Measurements from ENCODE around the gene IRAK4. TPM values are rescaled to one million over a fixed set of nuclear protein-coding genes. Genes with fewer than 3 reads are reported as not detected.
"Not testable (repeated sequence)": the region's sequence is repeated elsewhere in the genome, so short reads cannot be mapped to it uniquely, and the experiment has no call there.

The IRAK4 gene
- total RNA-seq (2014; rRNA removed; shearing (Covaris generic)): 17.5 and 32.2 TPM in 2 replicates

GRCh38 chr12:43758728-43759563, at the start of gene IRAK4, which contains the start of gene PUS7L:
TSS of gene IRAK4 (plus strand) at chr12:43758951. CDS start at chr12:43768112, 9,161 bp downstream.
TSS of gene PUS7L (minus strand) at chr12:43758790. CDS start at chr12:43755245, 3,545 bp downstream.
- DNase-seq (ENCODE audit: low read depth): peak; percentile 97

DNA sequence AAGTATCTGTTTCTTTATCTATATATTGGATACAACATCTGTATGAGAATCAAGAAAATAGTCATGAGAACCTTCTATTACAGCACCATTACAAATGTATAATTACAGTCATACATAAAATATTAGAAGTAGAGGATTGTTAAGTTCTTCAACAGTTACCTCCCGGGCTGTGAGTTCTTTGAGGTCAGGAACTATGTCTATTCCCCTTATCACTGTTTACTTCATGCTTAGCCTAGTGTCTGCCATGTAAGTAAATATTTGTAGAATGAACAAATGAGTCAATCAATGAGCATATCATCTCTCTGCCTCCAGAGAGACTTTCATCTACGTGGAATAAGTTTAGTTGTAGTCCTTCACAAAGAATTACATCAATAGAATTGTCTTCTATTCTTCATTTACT, 47.4 kb upstream of the IRAK4 start:
- DNase-seq (ENCODE audit: low read depth): no peak

DNA sequence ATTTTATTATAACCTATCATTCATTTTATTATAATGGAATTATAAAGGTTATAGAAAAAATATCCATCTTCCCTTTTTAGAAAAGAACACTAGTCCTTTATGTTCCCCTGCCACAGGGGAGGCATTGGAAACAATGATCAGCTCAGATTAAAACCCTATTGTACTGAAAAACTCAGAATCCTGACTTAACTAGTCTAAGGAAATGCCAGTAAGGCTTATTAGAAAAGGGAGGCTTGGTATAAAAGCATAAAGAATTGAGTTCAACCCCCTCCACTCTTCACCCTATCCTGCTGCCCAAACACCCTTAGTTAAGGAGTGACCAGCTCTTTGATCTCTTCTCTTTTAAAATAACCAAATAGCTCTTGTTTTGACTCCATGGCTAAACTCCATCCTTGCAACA, 36.1 kb upstream of the IRAK4 start:
- DNase-seq (ENCODE audit: low read depth): no peak

GRCh38 chr12:43723134-43723533, 35.6 kb upstream of the IRAK4 start:
- no peak for DNase-seq (ENCODE audit: low read depth)

DNA sequence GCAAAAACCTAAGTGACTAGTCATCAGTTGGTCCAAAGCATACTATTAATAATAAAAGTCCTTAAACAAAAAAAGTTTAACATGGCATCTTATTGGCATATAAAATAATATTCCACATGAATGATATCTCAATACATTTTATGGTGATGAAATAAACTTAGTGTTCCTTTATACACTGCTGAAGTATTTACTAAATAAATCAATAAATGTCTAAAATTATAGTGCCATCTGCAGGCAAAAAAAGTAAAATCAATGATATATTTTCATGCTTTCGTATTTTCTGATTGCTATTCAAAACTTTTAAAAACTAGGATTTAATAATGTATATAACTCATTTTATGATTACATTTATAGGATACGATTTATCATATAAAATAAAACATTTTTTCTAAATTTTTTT, 30.6 kb upstream of the IRAK4 start:
- no peak for DNase-seq (ENCODE audit: low read depth)

DNA sequence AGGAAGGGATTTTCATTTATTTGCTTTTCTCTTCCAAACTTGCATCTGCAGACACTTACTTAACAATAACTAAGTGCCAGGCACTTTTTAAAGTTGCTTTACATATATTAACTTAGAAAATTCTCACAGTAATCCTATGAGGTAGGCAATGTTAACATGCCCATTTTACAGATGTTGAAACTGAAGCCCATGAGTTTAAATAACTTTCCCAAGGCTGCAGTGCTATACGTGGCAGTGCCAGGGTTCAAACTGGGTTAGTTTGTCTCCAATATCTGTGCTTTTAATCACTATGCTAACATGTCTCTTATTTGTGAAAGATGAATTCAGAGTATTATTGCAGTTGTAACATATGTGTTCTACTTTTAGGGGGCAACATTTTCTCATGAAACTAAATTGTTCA, 30.1 kb upstream of the IRAK4 start:
- no peak for DNase-seq (ENCODE audit: low read depth)

DNA sequence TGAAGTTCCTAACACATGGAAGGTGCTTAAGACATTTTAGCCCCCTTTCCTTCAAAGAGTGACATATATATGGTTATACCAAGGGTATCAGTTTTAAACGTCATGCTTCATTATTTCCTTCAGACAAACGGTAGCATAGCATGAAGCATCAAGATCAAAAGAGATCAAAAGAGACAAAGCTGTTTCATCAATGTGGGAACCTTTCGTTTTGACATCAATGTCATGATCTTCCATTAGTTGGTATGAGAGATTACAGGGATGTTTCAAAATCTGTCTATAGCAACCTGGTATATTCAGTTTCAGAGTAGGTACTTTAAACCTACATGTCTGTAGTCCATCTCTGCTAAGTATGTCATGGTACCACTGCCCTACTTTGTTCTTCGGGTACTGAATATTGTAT, 28.5 kb upstream of the IRAK4 start:
- no peak for DNase-seq (ENCODE audit: low read depth)

DNA sequence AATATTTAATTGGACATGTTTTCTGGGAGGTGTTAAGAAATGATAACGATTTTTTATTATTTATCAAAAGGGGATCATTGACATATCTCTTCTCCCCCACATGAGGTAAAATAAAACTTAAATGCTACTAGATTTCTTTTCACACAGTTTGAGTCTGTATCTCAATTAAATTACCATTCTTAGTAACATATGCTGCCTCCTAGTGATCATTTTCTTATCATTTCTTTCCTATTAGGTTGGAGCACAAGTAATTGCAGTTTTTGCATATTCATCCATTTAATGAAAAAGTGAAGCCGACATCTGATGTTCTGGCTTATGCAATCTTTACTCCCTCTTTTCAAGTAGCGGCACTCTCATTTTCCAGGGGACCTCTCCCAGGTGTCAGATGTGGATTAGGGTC, 25.1 kb upstream of the IRAK4 start:
- DNase-seq (ENCODE audit: low read depth): no peak

DNA sequence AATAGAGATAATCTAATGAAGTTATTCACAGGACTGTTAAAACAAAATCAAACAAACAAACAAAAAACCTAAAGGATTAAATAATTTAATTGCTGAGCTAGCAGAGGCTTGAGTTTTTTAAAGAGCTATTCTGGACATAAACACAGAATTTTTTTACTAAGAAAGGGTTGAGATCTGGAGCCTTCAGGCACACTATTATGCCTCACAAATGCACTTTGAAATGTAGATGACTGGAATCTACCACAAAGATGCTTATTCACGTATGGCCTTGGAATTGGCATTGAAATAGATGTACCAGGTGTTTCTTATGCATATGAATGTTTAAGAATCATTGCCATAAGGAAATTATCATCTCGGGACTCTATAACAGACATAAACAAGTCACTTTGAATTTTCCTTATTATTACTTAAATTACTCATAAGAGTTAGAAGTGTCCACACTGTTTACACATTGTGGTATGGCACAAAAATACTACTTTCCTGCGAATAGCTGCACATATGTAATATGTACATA, 21.8 kb upstream of the IRAK4 start:
- no peak for DNase-seq (ENCODE audit: low read depth)

DNA sequence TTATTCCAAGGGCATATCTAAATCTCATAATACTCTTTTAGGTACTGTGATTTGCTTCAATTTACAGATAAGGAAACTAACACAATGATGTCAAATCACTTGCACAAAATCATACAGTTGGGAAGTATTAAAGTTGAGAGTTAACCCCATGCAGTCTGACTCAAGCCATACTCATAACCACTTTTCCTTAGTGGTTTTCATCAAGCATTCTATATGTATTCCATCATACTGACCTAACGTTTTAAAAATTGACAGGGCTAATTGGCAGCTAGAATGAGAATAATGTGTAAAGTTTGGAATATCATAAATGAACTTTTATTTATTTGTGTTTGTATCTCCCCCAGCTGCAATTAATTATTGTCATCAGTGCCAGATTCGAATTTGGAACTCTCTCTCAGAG, 21.1 kb upstream of the IRAK4 start:
- DNase-seq (ENCODE audit: low read depth): peak; percentile 71

GRCh38 chr12:43740511-43741100, 18.1 kb upstream of the IRAK4 start:
- DNase-seq (ENCODE audit: low read depth): no peak

DNA sequence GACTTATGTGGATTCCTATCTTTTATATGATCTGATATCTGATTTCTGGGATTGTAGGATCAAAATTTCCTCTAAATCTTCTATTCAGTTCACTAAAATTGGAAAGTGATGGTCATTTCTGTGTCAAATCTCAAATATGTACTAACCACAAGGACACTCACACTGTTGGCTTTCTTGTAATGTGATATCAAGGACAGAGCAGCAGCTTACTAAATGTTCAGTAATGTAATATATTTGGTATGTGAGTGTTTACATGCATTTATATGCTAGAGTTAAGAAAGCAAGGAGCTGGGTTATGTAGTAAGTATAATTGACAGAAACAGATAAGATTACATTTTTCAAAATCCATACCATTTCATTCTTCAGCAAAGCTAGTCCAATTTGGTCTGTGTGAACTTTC, 16.6 kb upstream of the IRAK4 start:
- DNase-seq (ENCODE audit: low read depth): peak; percentile 41

GRCh38 chr12:43744826-43745225, 13.9 kb upstream of the IRAK4 start:
- DNase-seq (ENCODE audit: low read depth): no peak

- no peak for DNase-seq (ENCODE audit: low read depth)
These were observed 9.7 kb upstream of the IRAK4 start for GRCh38 chr12:43749016-43749415.

GRCh38 chr12:43750814-43751213, 7.9 kb upstream of the IRAK4 start:
- no peak for DNase-seq (ENCODE audit: low read depth)

DNA sequence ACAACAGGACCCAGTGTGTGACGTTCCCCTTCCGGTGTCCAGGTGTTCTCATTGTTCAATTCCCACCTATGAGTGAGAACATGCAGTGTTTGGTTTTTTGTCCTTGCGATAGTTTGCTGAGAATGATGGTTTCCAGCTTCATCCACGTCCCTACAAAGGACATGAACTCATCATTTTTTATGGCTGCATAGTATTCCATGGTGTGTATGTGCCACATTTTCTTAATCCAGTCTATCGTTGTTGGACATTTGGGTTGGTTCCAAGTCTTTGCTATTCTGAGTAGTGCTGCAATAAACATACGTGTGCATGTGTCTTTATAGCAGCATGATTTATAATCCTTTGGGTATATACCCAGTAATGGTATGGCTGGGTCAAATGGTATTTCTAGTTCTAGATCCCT, 7.4 kb upstream of the IRAK4 start:
- DNase-seq (ENCODE audit: low read depth): not testable (repeated sequence)

GRCh38 chr12:43754015-43754414, 4.7 kb upstream of the IRAK4 start:
- no peak for DNase-seq (ENCODE audit: low read depth)

DNA sequence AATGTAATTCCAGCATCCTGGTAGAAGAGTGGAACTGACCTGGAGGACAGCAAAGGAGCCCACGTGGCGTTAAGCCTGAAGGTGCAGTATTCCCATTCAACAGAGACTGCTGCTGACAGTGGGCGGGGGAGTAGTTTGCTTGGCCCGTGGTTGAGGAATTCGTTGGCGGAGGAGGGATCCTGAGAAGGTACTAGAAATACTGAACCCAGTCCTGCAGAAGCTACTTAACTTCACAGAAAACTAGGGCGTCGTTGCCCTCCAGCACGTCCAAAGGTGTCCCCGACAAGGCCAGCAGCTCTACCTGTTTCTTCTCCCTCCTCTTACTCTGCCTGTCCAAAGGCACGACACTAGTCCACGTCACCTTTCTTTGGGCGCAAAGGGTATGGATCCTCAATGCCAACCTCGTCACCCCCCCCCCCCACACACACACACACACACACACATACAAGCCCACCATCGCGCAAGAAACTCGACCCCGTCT, 464 bp upstream of the IRAK4 start:
- peak; percentile 41 for DNase-seq (ENCODE audit: low read depth)

DNA sequence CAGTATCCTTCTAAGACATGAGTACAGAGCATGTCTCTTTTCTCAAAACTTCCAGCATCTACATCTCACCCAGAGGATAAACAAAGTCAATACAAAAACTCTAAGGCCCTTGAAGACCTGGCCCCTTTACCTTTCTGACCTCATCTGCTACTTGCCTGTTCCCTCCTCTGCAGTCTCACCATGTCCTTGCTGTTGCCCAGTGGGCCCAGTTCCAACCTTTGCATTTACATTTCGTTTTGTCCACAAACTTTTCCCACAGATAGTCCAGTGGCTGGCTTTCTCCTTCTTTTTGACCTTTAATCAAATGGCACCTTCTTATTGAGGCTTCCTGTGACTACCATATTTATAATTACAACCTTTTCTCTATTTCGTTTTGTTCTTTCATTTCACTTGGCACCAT, 1.6 kb downstream of the IRAK4 start:
- no peak for DNase-seq (ENCODE audit: low read depth)

DNA sequence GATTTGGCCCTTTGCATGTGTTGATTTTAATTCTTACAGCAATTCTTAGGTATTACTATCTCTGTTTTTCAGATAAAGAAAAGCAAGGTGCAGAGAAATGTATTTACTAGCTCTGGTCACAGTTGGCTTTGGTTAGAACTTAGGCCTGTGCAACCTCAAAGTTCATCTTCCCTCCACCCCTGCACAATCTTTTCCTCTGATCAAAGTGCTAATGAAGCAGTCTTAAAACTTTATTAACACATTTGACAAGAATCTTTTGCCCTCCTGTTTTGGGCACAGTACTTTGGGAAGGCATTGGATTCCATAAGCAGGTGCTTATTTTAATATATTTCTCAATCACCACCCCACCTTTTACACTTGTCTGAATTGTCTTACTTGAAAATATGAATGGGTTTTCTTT, 2.7 kb downstream of the IRAK4 start:
- DNase-seq (ENCODE audit: low read depth): no peak

GRCh38 chr12:43762596-43762995, 3.8 kb downstream of the IRAK4 start:
- no peak for DNase-seq (ENCODE audit: low read depth)

GRCh38 chr12:43763769-43764168, 5.0 kb downstream of the IRAK4 start:
- no peak for DNase-seq (ENCODE audit: low read depth)

- DNase-seq (ENCODE audit: low read depth): no peak
These were observed 5.8 kb downstream of the IRAK4 start for GRCh38 chr12:43764528-43764927.
